Measurements from ENCODE around the gene FABP3.

The FABP3 gene

GRCh38 chr1:31354283-31354682 lies 18.6 kb downstream of the FABP3 start:
- no peak for TF ChIP-seq CTCF (IDR thresholded peaks at IDR 0.05; ENCODE audit: borderline replicate concordance, control extremely low read depth, extremely low read depth, insufficient read depth, missing control alignments)
- in situ Hi-C loops (cut with MboI; ENCODE audit: low sequenced_read_pairs, unreplicated experiment): no loop called here
- DNase-seq (ENCODE audit: low spot score): no peak

DNA sequence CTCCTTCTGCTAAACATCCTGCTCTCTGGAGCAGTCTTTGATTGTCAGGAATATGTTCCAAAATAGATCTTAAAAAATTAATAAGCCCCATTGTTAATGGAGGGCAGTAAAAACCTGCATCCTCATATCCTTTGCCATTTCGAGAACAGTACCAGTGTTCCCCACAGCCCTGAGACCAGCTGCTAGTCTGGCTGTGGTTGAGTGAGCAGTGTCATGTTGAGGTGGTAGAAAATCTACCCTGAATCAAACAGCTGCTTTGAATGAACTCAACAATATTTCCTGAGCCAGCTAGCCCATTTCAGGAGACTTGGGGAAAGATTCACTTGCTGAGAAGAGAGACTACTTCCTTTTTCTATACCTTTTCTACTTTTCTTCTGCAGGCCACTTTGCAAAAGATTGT lies 24.4 kb downstream of the FABP3 start:
- in situ Hi-C loops (cut with MboI; ENCODE audit: low sequenced_read_pairs, unreplicated experiment): no loop called here
- DNase-seq (ENCODE audit: low spot score): no peak
- TF ChIP-seq CTCF (IDR thresholded peaks at IDR 0.05; ENCODE audit: borderline replicate concordance, control extremely low read depth, extremely low read depth, insufficient read depth, missing control alignments): no peak

DNA sequence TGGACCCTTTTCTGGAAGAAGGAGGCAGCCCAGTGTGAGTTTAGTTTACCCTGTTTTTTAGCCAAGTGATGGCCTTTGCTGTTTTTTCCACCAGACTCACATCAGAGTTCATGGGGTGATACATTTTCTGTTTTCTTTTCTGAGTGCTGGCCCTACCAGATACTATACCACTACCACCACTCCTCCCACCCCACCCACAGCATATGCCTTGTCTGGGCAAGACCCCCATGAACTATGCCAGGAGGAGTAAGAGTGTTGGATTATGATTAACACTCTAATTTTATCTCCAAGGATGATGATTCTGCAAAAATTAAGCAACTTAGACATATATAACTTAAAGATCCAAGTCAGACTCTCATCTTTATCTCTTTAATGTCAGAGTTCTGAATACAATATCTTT lies 26.1 kb downstream of the FABP3 start:
- DNase-seq (ENCODE audit: low spot score): no peak
- in situ Hi-C loops (cut with MboI; ENCODE audit: low sequenced_read_pairs, unreplicated experiment): no loop called here
- no peak for TF ChIP-seq CTCF (IDR thresholded peaks at IDR 0.05; ENCODE audit: borderline replicate concordance, control extremely low read depth, extremely low read depth, insufficient read depth, missing control alignments)

- TF ChIP-seq CTCF (IDR thresholded peaks at IDR 0.05; ENCODE audit: borderline replicate concordance, control extremely low read depth, extremely low read depth, insufficient read depth, missing control alignments): no peak
- no peak for DNase-seq (ENCODE audit: low spot score)
- in situ Hi-C loops (cut with MboI; ENCODE audit: low sequenced_read_pairs, unreplicated experiment): no loop called here
Measured at GRCh38 chr1:31345635-31346034, 27.2 kb downstream of the FABP3 start.

DNA sequence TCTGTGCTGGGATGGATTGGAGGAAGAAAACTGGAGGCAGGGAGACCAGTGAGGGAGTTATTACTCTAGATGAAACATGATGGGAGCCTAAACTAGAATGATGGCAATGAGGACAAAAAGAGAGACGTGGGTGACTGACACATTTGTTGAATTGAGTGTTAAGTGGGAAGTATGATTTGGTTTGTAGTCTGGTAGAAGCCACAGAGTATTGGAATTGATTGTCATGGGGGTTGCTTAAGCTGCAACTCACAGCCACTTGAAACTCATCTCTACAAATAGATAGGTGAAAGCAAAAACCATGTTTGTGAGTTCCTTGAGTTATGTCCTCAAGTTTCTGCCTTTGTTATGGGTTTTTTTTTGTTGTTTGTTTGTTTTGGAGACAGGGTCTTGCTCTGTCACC lies 28.4 kb downstream of the FABP3 start:
- in situ Hi-C loops (cut with MboI; ENCODE audit: low sequenced_read_pairs, unreplicated experiment): no loop called here
- TF ChIP-seq CTCF (IDR thresholded peaks at IDR 0.05; ENCODE audit: borderline replicate concordance, control extremely low read depth, extremely low read depth, insufficient read depth, missing control alignments): no peak

GRCh38 chr1:31336687-31337467 lies 36.0 kb downstream of the FABP3 start:
- no peak for DNase-seq (ENCODE audit: low spot score)
- in situ Hi-C loops (cut with MboI; ENCODE audit: low sequenced_read_pairs, unreplicated experiment): no loop called here

More for the DNA sequence above, 28.4 kb downstream of the FABP3 start:
- DNase-seq (ENCODE audit: low spot score): no peak

More at GRCh38 chr1:31336687-31337467, 36.0 kb downstream of the FABP3 start:
- no peak for TF ChIP-seq CTCF (IDR thresholded peaks at IDR 0.05; ENCODE audit: borderline replicate concordance, control extremely low read depth, extremely low read depth, insufficient read depth, missing control alignments)
